Measurements from ENCODE around the gene THADA. TPM values are rescaled to one million over a fixed set of nuclear protein-coding genes. Genes with fewer than 3 reads are reported as not detected.
A peak's percentile ranks its signal among the peaks of the same experiment; 100 is the strongest.
"Not testable (repeated sequence)": the region's sequence is repeated elsewhere in the genome, so short reads cannot be mapped to it uniquely, and the experiment has no call there.

THADA gene
- total RNA-seq, 1 experiment from 2014 or later, result 22.0 TPM

GRCh38 chr2:43605079-43605655 is 9.3 kb upstream of the THADA start:
- DNase-seq (ENCODE audit: low read depth), result peak; percentile 56

GRCh38 chr2:43604674-43605073 is 8.8 kb upstream of the THADA start:
- DNase-seq (ENCODE audit: low read depth), result no peak

- not testable (repeated sequence) for DNase-seq (ENCODE audit: low read depth)
Observed at GRCh38 chr2:43600596-43600995, 4.8 kb upstream of the THADA start.

- no peak for DNase-seq (ENCODE audit: low read depth)
Observed at GRCh38 chr2:43594875-43595274, 963 bp downstream of the THADA start.

GRCh38 chr2:43593254-43593653 is 2.6 kb downstream of the THADA start:
- DNase-seq (ENCODE audit: low read depth), result no peak

- no peak for DNase-seq (ENCODE audit: low read depth)
Observed at GRCh38 chr2:43592443-43592842, 3.4 kb downstream of the THADA start.

- no peak for DNase-seq (ENCODE audit: low read depth)
Observed at GRCh38 chr2:43585708-43586107, 10.1 kb downstream of the THADA start.

GRCh38 chr2:43579275-43579981 is 16.4 kb downstream of the THADA start:
- no peak for DNase-seq (ENCODE audit: low read depth)

GRCh38 chr2:43576981-43577892 is 18.6 kb downstream of the THADA start:
- DNase-seq (ENCODE audit: low read depth), result peak; percentile 62

GRCh38 chr2:43572244-43572643 is 23.6 kb downstream of the THADA start:
- DNase-seq (ENCODE audit: low read depth), result no peak

GRCh38 chr2:43569921-43570320 is 25.9 kb downstream of the THADA start:
- no peak for DNase-seq (ENCODE audit: low read depth)

GRCh38 chr2:43568228-43568627 is 27.6 kb downstream of the THADA start:
- no peak for DNase-seq (ENCODE audit: low read depth)

GRCh38 chr2:43566461-43566729 is 29.4 kb downstream of the THADA start:
- no peak for DNase-seq (ENCODE audit: low read depth)

GRCh38 chr2:43563679-43564078 is 32.2 kb downstream of the THADA start:
- no peak for DNase-seq (ENCODE audit: low read depth)

- no peak for DNase-seq (ENCODE audit: low read depth)
Observed at GRCh38 chr2:43560231-43560547, 35.6 kb downstream of the THADA start.

- no peak for DNase-seq (ENCODE audit: low read depth)
Observed at GRCh38 chr2:43559391-43560230, 36.2 kb downstream of the THADA start.

GRCh38 chr2:43557196-43557595 is 38.6 kb downstream of the THADA start:
- no peak for DNase-seq (ENCODE audit: low read depth)

GRCh38 chr2:43556256-43556655 is 39.6 kb downstream of the THADA start:
- DNase-seq (ENCODE audit: low read depth), result no peak

- DNase-seq (ENCODE audit: low read depth), result no peak
Observed at GRCh38 chr2:43553341-43553855, 42.4 kb downstream of the THADA start.

- DNase-seq (ENCODE audit: low read depth), result no peak
Observed at GRCh38 chr2:43551990-43552389, 43.8 kb downstream of the THADA start.

GRCh38 chr2:43548381-43548780 is 47.5 kb downstream of the THADA start:
- DNase-seq (ENCODE audit: low read depth), result not testable (repeated sequence)

All from RPMI7951 (cell line).